NCI-H1436 treated with DMSO at 0.1 percent for 48 hours (cell line): ENCODE data around the gene MARCHF4.
A peak's percentile ranks its signal among the peaks of the same experiment; 100 is the strongest.

Experiments
- DNase-seq: peaks from one replicate; lab custom pipeline; 2025; lab: John Stamatoyannopoulos, UW

Gene MARCHF4, protein sequence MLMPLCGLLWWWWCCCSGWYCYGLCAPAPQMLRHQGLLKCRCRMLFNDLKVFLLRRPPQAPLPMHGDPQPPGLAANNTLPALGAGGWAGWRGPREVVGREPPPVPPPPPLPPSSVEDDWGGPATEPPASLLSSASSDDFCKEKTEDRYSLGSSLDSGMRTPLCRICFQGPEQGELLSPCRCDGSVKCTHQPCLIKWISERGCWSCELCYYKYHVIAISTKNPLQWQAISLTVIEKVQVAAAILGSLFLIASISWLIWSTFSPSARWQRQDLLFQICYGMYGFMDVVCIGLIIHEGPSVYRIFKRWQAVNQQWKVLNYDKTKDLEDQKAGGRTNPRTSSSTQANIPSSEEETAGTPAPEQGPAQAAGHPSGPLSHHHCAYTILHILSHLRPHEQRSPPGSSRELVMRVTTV

DNA sequence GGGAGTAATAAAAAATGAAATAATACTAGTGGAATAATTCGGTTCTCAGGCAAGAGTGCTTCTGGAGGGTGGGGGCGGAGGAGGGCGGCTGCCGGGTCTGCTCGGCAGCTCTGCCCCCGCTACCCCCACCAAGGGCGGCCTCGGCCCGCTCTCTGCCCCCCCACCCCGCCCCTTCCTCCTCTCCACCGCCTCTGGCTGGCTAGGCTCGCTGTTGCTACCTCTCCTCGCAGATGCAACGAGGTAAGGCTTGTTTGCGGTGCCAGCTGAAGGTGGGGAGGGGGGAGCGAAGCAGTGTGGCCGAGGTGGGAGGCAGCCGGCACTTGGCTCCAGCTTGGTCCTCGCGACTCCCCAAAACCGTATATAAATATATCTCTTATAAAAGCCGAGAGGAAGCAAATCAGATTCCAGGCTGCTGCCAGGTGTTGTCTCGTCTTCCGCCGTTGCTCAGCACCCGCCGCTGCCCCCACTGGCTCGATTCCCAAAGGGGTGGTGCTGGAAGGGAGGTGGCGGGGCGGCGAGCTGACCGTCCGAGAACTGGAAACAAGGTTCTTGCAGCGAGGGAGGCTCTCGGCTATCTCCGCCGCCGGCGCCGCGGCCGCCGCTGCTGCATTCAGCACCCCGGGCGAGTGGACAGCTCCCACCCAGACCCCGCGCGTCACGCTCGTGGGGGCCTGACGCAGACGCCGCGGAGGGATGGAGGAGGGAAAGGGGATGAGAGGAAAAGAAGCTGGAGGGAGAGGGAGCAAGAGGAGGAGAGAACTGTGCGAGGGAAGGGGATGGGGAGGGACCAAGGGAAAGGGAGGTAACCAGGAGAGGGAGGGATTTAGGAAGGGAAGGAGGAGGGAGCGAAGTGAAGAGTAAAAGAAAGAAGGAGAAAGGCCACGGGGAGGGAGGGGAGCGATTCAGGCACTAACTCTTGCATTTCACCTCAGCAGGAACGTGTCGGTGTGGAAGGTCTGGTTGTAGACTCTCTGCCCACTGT, at the start of gene MARCHF4:
Gene MARCHF4 (minus strand): TSS at position 763 of the 982 bp plus-strand sequence. CDS start 2,223 bp downstream, outside the sequence.
- no peak for DNase-seq

DNA sequence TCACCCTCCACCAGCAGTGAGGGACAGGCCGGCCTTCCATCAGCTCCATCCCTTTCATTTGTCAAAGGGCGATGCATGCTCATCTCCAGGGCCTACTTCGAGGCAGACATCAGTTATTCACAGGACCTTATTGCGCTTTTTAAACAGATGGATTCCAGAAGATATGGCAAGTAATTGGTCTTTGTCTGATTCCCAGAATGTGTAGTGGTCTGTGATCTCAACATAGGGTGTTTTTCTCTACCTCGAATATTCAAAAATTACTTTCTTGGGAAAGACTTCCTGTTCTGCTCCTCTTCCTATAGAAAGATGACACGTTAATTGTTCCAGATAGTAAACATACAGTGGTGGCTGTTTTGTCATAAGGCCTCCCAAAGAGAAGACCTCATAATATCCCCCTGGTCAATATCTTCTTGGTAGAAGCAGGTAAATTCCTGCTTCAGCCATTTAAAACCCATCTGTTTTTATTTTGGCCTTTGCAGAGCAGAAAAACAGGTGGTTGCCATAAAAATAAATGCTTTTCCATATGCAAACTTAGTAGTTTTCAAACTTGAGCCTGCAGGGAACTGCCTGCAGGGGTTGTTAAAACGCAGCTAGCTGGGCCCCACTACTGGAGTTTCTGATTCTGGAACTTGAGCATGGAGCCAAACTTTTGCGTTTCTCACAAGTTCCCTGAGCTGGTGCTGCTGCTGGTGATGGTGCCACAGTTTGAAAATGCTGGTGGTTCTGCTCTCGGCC, 48.3 kb upstream of the MARCHF4 start:
- DNase-seq = no peak

DNA sequence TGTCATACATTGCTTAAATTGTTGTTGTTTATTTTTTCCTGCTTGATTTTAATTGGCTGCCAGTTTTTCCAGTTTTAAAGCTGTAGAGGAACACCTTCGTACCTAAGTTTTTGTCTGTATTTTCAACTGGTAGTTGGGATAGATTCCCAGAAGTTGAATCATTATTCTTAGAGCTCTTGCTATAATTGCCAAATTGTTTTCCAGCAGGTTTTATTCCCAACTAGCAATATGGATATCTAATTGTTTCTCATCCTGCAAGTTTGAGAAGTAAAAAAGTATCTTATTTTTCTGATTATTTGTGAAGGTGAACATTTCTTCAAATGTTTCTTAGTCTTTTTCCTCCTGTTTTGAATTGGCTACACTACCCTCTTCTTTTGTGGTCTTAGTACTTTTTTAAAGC, 46.7 kb upstream of the MARCHF4 start:
- DNase-seq = no peak

DNA sequence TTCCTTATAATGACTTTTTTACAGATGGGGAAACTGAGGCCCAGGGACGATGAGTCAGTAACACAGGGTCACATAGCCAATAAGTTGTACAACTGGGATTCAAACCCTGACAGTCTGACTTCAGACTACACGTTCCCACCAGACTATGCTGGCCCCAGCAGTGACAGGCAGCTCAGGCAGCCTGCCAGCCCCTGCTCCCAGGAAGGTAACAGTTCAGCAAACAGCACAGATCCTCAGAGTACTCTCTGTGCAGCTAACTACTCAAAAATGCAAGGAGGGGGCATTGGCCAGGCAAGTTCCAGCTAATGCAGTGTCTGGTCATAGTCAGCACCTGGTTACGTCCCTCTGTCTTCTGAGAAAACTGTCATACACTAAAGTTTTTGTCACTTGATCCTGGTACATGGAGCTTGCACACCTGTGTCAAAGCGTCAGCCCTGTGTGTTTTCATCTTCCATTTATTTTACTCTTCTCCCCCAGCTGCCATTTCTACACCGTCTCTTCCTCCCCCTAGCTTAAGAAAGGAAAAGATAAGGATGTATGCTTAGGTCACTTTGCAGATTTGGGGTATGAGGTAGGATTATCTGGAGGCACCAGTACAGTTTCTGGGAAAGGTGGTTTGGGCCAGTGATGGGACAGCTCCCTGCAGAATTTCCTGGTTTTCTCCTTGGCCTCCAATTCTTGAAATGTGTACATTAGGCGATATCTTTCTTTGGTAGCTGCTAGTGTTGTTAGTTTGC, 44.5 kb upstream of the MARCHF4 start:
- DNase-seq = no peak

DNA sequence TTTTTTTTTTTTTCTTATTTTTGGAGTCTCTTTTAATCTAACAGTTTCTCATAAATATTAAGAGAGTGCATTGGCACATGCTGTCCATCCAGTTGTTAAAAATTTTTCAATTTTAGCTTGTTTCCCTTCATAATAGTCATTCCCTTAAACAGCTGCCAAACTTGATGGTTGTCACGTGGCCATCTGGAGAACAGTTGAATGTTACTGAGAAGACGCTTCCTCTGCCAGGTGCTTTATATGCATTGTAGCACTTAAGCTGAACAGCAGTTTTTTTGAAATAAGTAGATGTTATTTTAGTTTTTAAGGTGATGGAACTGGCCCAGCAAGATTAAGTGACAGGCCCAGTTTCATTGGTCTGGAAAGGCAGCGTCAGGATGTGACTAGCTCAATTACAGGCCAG, 43.3 kb upstream of the MARCHF4 start:
- DNase-seq = no peak

DNA sequence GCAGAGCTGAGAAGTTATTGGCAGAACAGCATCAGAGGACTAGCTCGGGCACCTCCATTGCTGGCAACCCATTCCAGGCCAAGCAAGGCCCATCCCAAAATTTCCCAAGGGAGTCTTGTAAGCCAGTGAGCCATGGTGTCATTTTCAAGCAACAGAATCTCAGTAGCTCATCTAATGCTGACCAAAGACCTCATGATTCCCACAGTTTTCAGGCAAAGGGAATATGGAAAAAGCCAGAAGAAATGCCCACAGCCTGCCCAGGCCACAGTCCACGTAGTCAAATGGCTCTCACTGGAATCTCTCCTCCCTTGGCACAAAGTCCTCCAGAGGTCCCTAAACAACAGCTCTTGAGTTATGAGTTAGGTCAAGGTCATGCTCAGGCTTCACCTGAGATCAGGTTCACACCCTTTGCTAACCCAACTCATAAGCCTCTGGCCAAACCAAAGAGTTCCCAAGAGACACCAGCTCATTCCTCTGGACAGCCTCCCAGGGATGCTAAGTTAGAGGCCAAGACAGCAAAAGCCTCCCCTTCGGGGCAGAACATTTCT, 42.6 kb upstream of the MARCHF4 start:
- no peak for DNase-seq

DNA sequence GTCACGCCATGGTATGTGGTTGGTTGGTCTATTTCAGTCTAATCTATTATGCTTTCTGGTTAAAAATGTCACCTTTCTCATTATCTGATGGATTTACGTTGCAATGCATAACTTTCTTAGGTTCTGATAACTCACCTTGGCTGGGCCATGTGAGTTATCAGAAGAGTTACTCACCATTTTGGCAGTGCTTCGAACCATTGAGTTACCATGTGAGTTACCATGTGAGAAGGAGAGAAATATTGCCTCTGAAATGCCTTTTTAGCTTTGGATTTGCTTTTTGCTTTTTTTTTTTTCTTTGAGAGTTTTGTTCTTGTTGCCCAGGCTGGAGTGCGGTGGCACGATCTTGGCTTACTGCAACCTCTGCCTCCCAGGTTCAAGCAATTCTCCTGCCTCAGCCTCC, 41.6 kb upstream of the MARCHF4 start:
- no peak for DNase-seq

DNA sequence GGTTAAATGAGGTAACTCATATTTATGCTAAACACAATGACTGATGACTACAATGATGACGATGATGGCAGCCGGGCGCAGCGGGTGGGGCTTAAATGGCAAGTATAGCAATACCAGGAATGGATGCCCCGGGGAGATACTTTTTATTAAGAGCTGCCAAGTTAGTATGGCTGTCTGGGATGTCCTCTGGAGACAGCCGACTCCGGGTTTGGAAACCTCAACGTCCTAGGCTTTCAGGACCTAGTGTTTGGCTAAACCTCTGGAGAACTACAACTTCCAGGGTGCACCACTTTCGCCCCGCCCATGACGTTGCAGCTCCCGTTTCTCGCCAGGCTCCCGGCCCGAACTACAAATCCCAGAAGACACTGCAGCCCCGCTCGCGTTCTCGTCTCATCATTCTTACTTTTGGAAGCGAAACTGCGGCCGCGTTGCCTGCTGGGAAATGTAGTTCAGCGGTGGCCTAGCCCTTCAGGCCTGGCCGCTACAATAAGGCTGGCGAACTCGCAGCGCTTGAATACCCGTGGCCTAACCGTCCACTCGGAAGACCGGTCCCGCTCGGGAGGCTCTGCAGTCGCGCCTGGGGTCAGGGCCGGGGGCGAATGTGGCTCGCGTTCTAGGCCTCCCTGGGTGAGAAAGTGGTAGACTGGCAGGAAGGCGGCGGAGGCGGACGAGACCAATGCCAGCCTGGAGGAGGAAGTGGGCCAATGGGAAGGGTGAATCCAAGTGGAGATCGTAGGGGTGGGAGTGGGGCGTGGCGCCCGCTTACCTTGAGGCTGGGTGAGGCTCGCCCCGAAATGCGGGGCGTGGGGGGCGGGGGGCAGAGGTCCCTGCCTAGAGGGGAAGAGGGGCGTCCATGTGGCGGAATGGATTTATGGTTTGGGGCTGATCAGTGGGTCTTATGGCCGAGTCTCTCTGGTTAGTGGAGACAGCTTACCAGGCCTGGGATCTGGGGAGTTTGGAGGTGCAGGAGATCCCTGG, 40.0 kb upstream of the MARCHF4 start, which contains the start of gene SMARCAL1:
Gene SMARCAL1 (plus strand): TSS at position 463 of the 978 bp plus-strand sequence. CDS start 2,221 bp downstream, outside the sequence.
- DNase-seq = peak; percentile 87

DNA sequence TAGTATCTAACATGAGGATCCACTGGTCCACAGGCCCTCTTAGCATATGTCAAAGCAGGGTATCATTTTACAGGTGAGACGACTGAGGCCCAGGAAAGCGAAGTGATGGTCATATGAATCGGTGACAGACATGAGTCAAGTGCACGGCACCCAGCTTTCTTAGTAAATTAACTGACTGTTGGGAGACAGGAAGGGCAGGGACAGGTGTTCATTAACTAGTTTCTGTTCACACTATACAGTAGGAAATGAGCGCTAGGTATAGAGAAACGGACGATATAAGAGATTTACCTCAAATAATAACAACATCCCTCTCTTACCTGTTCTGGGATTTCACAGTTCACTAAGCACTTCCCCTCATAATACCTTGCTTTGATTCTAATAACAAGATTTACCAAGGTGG, 38.3 kb upstream of the MARCHF4 start:
- DNase-seq = no peak

DNA sequence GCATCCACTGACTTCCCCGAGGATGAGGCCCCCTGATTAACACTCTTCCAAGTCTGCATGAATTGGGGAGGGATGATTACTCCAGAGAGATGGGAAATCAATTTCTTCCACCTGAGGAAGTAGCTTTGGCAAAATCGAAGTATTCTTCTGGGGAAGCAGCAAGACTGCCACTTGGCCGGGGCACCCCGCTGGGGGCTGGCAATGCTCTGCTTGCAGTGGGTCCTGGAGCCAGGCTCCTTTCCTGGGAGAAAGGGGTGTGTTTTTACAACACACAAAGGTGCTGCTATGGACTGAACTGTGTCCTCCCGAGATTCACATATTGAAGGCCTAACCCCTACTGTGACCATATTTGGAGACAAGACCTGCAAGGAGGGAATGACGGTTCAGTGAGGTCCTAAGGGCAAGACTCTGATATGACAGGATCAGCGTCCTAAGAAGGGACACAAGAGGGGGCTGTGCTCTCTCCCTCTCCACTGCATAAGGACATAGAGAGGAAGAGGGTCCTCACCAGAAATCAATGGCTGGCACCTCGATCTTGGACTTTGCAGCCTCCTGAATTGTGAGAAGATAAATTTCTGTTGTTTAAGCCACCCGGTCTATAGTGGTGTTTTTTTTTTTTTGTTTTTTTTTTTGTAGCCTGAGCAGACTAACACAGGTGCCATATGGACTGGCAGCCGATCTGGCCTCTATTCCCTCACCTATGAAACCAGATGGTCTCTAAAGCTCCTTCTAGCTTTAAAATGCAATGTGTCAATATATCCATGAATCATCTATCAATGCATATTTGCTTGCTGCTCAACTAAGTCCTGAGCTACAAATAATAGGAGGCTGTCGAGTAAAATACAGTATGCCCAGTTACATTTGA, 36.4 kb upstream of the MARCHF4 start:
- no peak for DNase-seq

DNA sequence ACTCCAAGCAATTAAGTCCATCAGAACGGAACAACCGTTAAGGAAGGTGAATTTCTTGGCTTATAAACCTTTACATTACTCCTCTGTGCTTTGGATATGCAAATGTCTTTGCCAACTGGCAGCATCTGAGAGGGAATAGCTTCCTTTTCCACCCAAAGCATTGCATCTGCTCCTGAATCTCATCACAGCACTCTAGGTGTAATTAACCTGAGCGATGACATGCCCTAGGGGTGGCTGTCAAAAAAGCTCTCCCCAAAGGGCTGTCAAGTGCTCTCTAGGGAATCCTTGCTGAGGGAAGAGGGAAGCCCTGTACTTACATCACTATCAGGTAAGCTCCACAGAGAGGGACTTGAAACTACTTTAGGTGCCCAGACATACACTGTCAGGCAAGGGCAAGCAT, 34.5 kb upstream of the MARCHF4 start:
- peak; percentile 33 for DNase-seq

DNA sequence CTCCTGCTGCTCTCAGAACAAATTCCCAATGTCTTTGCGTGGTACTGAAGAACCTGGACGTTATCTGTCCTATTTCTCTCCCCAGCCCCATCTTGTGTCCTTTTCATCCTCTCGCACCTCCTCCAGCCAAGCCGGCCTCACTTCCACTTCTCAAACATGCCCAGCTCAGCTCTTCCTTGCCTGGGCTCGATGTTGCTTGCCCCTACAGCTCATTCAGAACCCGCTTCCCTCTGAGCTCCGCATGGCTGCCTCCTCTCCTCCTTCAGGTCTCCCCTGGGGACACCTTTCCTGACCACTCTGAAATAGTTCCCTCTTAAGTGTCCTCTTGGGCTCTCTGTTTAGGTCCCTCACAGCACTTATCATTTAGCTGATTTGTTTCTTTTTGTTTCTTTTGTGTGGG, 33.3 kb upstream of the MARCHF4 start:
- no peak for DNase-seq

DNA sequence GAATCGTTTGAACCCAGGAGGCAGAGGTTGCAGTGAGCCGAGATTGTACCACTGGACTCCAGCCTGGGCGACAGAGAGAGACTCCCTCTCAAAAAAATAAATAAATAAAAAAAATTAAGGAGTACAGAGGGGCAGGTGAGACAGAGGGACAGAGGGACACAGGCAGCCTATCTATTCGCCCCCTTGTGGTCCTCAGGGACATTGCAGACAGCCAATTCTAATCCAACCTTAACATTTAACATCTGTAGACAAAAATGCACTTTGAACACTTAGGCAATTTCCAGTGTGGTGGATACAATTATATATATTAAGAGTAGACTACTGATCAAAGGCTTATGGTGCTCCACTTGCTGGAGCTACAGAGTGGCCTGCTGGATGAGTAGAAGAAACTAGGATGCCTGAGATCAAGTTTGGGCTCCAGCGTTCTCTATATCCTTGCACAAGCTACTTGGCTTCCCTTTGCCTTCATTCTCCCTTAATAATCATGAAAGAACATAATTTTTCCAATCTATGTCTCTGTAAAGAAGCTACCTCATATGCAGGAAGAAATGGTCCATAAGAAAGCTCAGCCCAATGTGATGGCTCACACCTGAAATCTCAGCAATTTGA, 31.8 kb upstream of the MARCHF4 start:
- no peak for DNase-seq

DNA sequence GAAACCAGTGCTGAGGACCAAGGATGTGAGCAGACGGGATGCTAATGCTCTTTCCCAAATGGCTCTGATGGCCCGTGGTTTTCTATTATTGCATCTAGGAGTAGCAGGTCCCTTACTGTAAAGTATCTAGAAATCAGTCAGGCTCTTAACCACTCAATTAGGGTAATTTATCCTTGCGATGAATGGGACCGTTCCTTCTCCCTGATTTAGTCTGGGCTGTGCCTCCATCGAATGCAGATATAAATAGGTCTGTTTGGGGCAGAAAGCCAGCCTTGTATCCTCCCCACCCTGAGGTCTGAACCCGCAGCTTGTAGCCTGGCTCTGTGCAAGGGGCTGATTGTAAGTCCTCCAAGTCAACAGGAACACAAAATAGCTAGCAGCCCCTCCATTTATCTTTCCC, 30.5 kb upstream of the MARCHF4 start:
- no peak for DNase-seq

DNA sequence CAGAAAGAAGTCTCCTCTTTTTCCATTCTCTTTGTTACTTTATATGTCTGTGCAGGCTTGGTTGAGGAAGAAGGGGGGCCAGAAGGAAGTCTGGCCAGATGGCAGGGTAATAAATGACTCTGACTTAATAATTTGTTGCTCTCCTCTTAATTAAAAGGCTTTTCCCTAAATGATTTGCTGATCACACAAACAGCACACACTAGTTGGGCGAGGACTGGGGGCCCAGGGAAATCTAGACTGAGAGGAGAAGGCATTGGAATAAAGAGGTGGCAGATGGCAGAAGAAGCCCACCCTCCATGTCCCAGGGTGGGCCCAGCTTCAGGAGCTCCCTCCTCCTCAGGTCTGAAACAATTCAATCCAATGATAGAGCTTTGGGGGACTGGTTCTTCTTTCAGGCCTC, 27.3 kb upstream of the MARCHF4 start:
- no peak for DNase-seq

DNA sequence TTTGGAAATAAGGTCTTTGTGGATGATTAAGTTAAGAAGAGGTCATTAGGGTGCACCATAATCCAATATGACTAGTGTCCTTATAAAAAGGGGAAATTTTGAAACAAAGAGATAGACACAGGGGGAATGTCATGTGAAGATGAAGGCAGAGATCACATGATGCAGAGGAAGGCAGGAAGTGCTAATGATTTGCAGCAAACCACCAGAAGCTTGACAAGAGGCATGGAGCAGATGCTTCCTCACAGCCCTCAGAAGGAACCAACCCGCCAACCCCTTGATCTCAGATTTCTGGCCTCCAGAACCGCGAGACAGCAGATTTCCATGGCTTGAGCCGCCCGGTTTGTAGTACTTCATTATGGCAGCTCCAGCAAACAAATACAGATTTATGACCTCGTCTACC, 22.6 kb upstream of the MARCHF4 start:
- DNase-seq = no peak

DNA sequence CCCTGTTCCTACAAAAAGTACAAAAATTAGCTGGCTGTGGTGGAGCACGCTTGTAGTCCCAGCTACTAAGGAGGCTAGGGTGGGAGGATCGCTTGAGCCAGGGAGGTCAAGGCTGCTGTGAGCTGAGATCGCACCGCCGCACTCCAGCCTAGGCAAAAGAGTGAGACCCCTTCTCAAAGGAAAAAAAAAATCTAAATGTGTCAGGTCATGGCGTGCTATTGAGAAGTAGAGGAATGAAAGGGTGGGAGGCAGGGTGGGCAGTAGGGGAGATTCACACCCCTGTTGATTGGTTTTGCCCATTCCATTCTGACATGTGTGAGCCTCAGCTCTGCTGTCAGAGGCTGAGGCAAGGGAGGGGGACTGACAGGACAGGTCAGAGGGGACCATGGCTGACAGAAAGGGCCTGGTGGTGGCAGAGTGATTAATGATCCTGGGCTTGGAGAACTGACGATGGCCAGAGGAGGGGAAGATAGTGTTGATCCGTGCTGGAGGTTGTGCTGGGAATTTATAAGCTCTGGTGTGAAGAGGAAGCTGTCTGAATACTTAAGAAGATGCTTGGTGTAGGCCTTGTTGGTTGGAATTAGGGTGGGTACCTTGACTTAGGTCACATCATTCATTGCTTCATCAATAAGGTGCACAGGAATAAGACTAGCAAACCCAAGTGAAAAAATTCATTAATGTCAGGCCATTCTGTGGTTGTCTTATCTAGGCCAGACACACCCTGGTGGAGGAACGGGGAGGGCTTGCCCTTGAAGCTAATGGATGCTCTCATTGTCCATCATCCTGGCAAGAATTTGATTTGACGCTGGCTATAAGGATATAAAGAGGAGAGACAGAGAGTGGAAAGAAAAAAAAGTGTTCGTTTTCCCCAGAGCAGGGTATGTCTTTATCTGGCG, 20.9 kb upstream of the MARCHF4 start:
- no peak for DNase-seq
